Neural cell (in vitro differentiated cells): ENCODE data around the gene DPF3. TPM values are rescaled to one million over a fixed set of nuclear protein-coding genes. Genes with fewer than 3 reads are reported as not detected.

Source experiments
- H2AFZ ChIP-seq: fragments of 200-600, 300-800 bp; sonication (generic), shearing (Covaris generic); 2 replicates; pipeline ENCODE4 v1.6.0; 2014; ENCODE audit warnings: low read depth, mild to moderate bottlenecking, antibody characterized with exemption, low read length, moderate library complexity
- H3F3A ChIP-seq: fragments of 200-600 bp; shearing (Covaris generic); 2 replicates; pipeline ENCODE4 v1.6.1; 2016; ENCODE audit warnings: mild to moderate bottlenecking, moderate library complexity, mixed read lengths, antibody characterized with exemption, low read length; ENCODE audit not compliant: insufficient read depth, poor library complexity, severe bottlenecking
- H3K27ac ChIP-seq: fragments of 200-600, 300-800 bp; sonication (generic), shearing (Covaris generic); 2 replicates; pipeline ENCODE4 v1.5.1; 2014; ENCODE audit warnings: mild to moderate bottlenecking, low read length, moderate library complexity
- H3K27me3 ChIP-seq: fragments of 300-800, 200-600 bp; sonication (generic), shearing (Covaris generic); 2 replicates; pipeline ENCODE4 v1.6.0; 2014; ENCODE audit warnings: mild to moderate bottlenecking, low read depth, low read length, moderate library complexity; ENCODE audit not compliant: insufficient read depth
- H3K36me3 ChIP-seq: fragments of 300-800, 200-600 bp; sonication (generic), shearing (Covaris generic); 2 replicates; pipeline ENCODE4 v1.5.1; 2014; ENCODE audit warnings: mild to moderate bottlenecking, antibody characterized with exemption, low read length, moderate library complexity; ENCODE audit not compliant: insufficient read depth
- H3K4me2 ChIP-seq: fragments of 300-800, 200-600 bp; sonication (generic), shearing (Covaris generic); 2 replicates; pipeline ENCODE4 v1.6.0; 2014; ENCODE audit warnings: mild to moderate bottlenecking, low read length
- H3K4me3 ChIP-seq: fragments of 300-800, 200-600 bp; sonication (generic), shearing (Covaris generic); 2 replicates; pipeline ENCODE4 v1.5.1; 2014; ENCODE audit warnings: mild to moderate bottlenecking, low read length, moderate library complexity
- H3K79me2 ChIP-seq: fragments of 200-600 bp; shearing (Covaris generic); replicated peaks from 2 replicates; pipeline ENCODE4 v1.6.0; 2014; ENCODE audit warnings: mild to moderate bottlenecking, low read length, moderate library complexity; ENCODE audit not compliant: insufficient read depth
- H3K9ac ChIP-seq: fragments of 300-800, 200-600 bp; sonication (generic), shearing (Covaris generic); 2 replicates; pipeline ENCODE4 v1.6.1; 2016; ENCODE audit warnings: mild to moderate bottlenecking, low read length, mixed read lengths
- H3K9me2 ChIP-seq: fragments of 200-600 bp; shearing (Covaris generic); 2 replicates; pipeline ENCODE4 v1.6.1; 2016; ENCODE audit warnings: mild to moderate bottlenecking, low read length, mixed read lengths; ENCODE audit not compliant: insufficient read depth
- H3K9me3 ChIP-seq: fragments of 200-600, 300-800 bp; sonication (generic), shearing (Covaris generic); 2 replicates; pipeline ENCODE4 v1.6.1; 2016; ENCODE audit warnings: mild to moderate bottlenecking, mixed run types, low read length, moderate library complexity, mixed read lengths
- H4K20me1 ChIP-seq: fragments of 200-600 bp; shearing (Covaris generic); 2 replicates; pipeline ENCODE4 v1.6.1; 2016; ENCODE audit warnings: mild to moderate bottlenecking, mixed run types; ENCODE audit not compliant: insufficient read depth
- EP300 ChIP-seq: fragments of 450-650 bp; conservative IDR thresholded peaks from 2 replicates; pipeline ENCODE4 v1.6.1; 2014; ENCODE audit warnings: antibody characterized with exemption, mild to moderate bottlenecking, moderate library complexity; ENCODE audit not compliant: poor library complexity, severe bottlenecking
- EZH2 ChIP-seq: fragments of 200-600, 300-800 bp; shearing (Covaris generic), sonication (generic); IDR thresholded peaks from 2 replicates; pipeline ENCODE4 v1.6.1; 2014; ENCODE audit warnings: antibody characterized with exemption, low read length, borderline replicate concordance, mild to moderate bottlenecking; ENCODE audit not compliant: insufficient read depth, poor library complexity, severe bottlenecking
- MXI1 ChIP-seq: fragments of 450-650 bp; conservative IDR thresholded peaks from 2 replicates; pipeline ENCODE4 v1.6.1; 2014; ENCODE audit warnings: antibody characterized with exemption, mild to moderate bottlenecking; ENCODE audit not compliant: poor library complexity, severe bottlenecking
- POLR2AphosphoS5 ChIP-seq: IDR thresholded peaks from 2 replicates; pipeline ENCODE4 v1.6.1; 2012
- RAD21 ChIP-seq: fragments of 450-650 bp; conservative IDR thresholded peaks from 2 replicates; pipeline ENCODE4 v1.6.1; 2014; ENCODE audit warnings: antibody characterized with exemption, mild to moderate bottlenecking, moderate library complexity
- REST ChIP-seq: IDR thresholded peaks from 2 replicates; pipeline ENCODE4 v1.6.1; 2012; ENCODE audit warnings: borderline replicate concordance
- SMC3 ChIP-seq: fragments of 450-650 bp; conservative IDR thresholded peaks from 2 replicates; pipeline ENCODE4 v1.6.1; 2014; ENCODE audit warnings: antibody characterized with exemption, mild to moderate bottlenecking, moderate library complexity; ENCODE audit not compliant: poor library complexity
- TAF1 ChIP-seq: IDR thresholded peaks from 2 replicates; pipeline ENCODE4 v1.6.1; 2012; ENCODE audit warnings: low read depth
- polyA plus RNA-seq: library from polyadenylated mRNA; depleted of rRNA; stranded (reverse); fragments of >200 nt; gene quantifications from 2 replicates; pipeline ENCODE4 v1.2.3, GENCODE V29; 2014
- TF ChIP-seq, protein P1 (sequence below): fragments of 450-650 bp; IDR thresholded peaks from 2 replicates; pipeline ENCODE4 v1.5.1; 2014; ENCODE audit warnings: antibody characterized with exemption, mild to moderate bottlenecking, moderate library complexity; ENCODE audit not compliant: poor library complexity, severe bottlenecking

The DPF3 gene
- polyA plus RNA-seq, 1 donor from 2014 or later: 2.9 TPM

- Histone ChIP-seq H3K27me3 (no peaks in the 10 kb centered on the region), H3K27ac (peak overlapping the region; percentile 56)
- TF ChIP-seq REST: no peak
These were observed 193.3 kb downstream of the DPF3 start for GRCh38 chr14:72700338-72701236.

DNA sequence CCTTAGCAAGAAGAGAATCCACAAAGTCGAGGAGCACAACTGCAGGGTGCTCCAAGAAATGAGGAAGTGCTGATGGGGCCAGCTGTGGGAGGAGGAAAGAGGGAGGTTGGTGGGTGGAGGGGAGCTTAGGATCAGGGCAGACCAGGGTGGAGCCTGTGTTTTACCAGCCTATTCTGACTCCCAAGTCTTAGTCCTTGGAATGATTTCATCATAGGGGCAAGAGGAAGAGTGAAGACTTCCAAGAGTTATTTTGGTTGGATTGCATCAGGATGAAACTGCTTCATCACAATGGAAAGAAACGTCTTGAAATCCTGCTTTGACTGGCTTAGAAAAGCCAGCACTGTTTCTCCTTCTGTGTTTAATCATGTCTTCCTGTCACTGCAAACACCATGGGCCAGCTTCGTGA is 194.0 kb downstream of the DPF3 start:
- Histone ChIP-seq H3K27me3 (no peaks in the 10 kb centered on the region), H3K79me2 (no peaks in the 10 kb centered on the region), H2AFZ (no peak overlapping the region), H4K20me1 (no peaks in the 10 kb centered on the region), H3K27ac (no peak overlapping the region), H3K9me2 (no peaks in the 10 kb centered on the region), H3K9me3 (no peaks in the 10 kb centered on the region), H3K36me3 (no peaks in the 10 kb centered on the region), H3K4me2 (no peak overlapping the region), H3K4me3 (no peak overlapping the region), H3F3A (no peaks in the 10 kb centered on the region), H3K9ac (no peak overlapping the region)
- TF ChIP-seq RAD21: no peak
- TF ChIP-seq EZH2: no peak
- TF ChIP-seq REST: no peak
- TF ChIP-seq MXI1: no peak
- TF ChIP-seq SMC3: no peak
- TF ChIP-seq, protein P1, sequence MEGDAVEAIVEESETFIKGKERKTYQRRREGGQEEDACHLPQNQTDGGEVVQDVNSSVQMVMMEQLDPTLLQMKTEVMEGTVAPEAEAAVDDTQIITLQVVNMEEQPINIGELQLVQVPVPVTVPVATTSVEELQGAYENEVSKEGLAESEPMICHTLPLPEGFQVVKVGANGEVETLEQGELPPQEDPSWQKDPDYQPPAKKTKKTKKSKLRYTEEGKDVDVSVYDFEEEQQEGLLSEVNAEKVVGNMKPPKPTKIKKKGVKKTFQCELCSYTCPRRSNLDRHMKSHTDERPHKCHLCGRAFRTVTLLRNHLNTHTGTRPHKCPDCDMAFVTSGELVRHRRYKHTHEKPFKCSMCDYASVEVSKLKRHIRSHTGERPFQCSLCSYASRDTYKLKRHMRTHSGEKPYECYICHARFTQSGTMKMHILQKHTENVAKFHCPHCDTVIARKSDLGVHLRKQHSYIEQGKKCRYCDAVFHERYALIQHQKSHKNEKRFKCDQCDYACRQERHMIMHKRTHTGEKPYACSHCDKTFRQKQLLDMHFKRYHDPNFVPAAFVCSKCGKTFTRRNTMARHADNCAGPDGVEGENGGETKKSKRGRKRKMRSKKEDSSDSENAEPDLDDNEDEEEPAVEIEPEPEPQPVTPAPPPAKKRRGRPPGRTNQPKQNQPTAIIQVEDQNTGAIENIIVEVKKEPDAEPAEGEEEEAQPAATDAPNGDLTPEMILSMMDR: no peak
- no peak for TF ChIP-seq TAF1
- no peak for TF ChIP-seq EP300
- TF ChIP-seq POLR2AphosphoS5: no peak

More at GRCh38 chr14:72700338-72701236, 193.3 kb downstream of the DPF3 start:
- no peaks in the 10 kb centered on the region for H4K20me1 ChIP-seq
- no peaks in the 10 kb centered on the region for H3K36me3 ChIP-seq
- H3K79me2 ChIP-seq: no peaks in the 10 kb centered on the region
- H3K9me3 ChIP-seq: no peaks in the 10 kb centered on the region
- no peaks in the 10 kb centered on the region for H3K9me2 ChIP-seq
- H3F3A ChIP-seq: no peaks in the 10 kb centered on the region
- peak overlapping the region; percentile 30 for H3K9ac ChIP-seq
- H3K4me3 ChIP-seq: no peak overlapping the region
- H3K4me2 ChIP-seq: peak overlapping the region; percentile 14
- H2AFZ ChIP-seq: peak overlapping the region; percentile 14
